Calu3 (cell line): ENCODE results near the gene CYBC1. TPM values are rescaled to one million over a fixed set of nuclear protein-coding genes. Genes with fewer than 3 reads are reported as not detected.

Experiments
- BruUV-seq: library from RNA; stranded (reverse); fragments of 400-500 nt; replicated peaks from 2 replicates; lab custom pipeline; 2021; lab: Mats Ljungman, UMichigan
- CTCF ChIA-PET: fragments of 300-600 bp; sonication (Branson Sonifier 250); formaldehyde crosslinking; loops from one replicate; lab custom pipeline; 2022; ENCODE audit warnings: antibody characterized with exemption; lab: Charles Lee
- DNase-seq: peaks from one replicate; pipeline ENCODE4 v3.0.0; 2022
- H3K27ac Mint-ChIP-seq: one replicate; pipeline ENCODE4 v1.8.0; 2022; ENCODE audit warnings: mixed read lengths; ENCODE audit not compliant: unreplicated experiment
- H3K27me3 Mint-ChIP-seq: one replicate; pipeline ENCODE4 v1.8.0; 2022; ENCODE audit warnings: mixed read lengths; ENCODE audit not compliant: unreplicated experiment
- H3K36me3 Mint-ChIP-seq: one replicate; pipeline ENCODE4 v1.8.0; 2022; ENCODE audit warnings: mild to moderate bottlenecking, moderate library complexity, mixed read lengths; ENCODE audit not compliant: insufficient read depth, unreplicated experiment
- H3K4me1 Mint-ChIP-seq: one replicate; pipeline ENCODE4 v1.8.0; 2022; ENCODE audit warnings: mild to moderate bottlenecking, low read depth, mixed read lengths; ENCODE audit not compliant: unreplicated experiment
- H3K4me3 Mint-ChIP-seq: one replicate; pipeline ENCODE4 v1.8.0; 2022; ENCODE audit warnings: mild to moderate bottlenecking, low read depth, moderate library complexity, mixed read lengths; ENCODE audit not compliant: unreplicated experiment
- H3K9me3 Mint-ChIP-seq: one replicate; pipeline ENCODE4 v1.8.0; 2022; ENCODE audit warnings: low read depth, mixed read lengths; ENCODE audit not compliant: unreplicated experiment
- intact Hi-C: fragments of 100-400 bp; cut with micrococcal nuclease; formaldehyde crosslinking; loops from one replicate; pipeline ENCODE4 v1.10.0; 2022; ENCODE audit not compliant: unreplicated experiment
- total RNA-seq: library from RNA; stranded (reverse); gene quantifications from 2 replicates; pipeline ENCODE4 v1.2.3, GENCODE V29; 2022
- TF ChIP-seq, protein P1 (sequence below): fragments of 200-600 bp; IDR thresholded peaks from one replicate; pipeline ENCODE4 v1.8.0; 2022; ENCODE audit warnings: antibody characterized with exemption; ENCODE audit not compliant: unreplicated experiment

Gene CYBC1
- total RNA-seq, 1 experiment from 2014 or later = 80.3 TPM

DNA sequence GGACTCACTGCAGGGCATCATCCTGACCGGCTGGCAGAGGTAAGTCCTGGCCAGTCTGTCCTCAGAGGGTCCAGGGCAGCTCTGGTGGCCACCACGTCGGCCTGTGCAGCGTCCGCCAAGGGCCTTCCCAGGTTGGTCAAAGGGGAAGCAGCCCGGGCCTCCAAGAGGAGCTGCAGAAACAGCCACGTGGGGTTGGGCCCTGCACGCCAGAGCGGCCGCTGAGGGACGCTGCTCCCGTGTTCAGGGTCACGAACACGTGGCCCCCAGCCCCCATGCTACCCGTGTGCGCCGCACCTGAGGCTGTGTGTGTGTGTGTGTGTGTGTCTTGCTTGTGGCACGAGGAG is 13.3 kb downstream of the CYBC1 start:
- no peaks in the 10 kb centered on the region for H3K9me3 Mint-ChIP-seq
- peaks cover 18% of the 10 kb centered on the region for H3K36me3 Mint-ChIP-seq
- intact Hi-C loops = no loop called here
- no peak for DNase-seq
- TF ChIP-seq, protein P1, sequence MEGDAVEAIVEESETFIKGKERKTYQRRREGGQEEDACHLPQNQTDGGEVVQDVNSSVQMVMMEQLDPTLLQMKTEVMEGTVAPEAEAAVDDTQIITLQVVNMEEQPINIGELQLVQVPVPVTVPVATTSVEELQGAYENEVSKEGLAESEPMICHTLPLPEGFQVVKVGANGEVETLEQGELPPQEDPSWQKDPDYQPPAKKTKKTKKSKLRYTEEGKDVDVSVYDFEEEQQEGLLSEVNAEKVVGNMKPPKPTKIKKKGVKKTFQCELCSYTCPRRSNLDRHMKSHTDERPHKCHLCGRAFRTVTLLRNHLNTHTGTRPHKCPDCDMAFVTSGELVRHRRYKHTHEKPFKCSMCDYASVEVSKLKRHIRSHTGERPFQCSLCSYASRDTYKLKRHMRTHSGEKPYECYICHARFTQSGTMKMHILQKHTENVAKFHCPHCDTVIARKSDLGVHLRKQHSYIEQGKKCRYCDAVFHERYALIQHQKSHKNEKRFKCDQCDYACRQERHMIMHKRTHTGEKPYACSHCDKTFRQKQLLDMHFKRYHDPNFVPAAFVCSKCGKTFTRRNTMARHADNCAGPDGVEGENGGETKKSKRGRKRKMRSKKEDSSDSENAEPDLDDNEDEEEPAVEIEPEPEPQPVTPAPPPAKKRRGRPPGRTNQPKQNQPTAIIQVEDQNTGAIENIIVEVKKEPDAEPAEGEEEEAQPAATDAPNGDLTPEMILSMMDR = no peak
- H3K27me3 Mint-ChIP-seq = no peaks in the 10 kb centered on the region
- no peaks in the 10 kb centered on the region for H3K4me1 Mint-ChIP-seq
- no TSS peak for BruUV-seq
- CTCF ChIA-PET = no interaction called here
- H3K27ac Mint-ChIP-seq = no peak overlapping the region
- no peak overlapping the region for H3K4me3 Mint-ChIP-seq

DNA sequence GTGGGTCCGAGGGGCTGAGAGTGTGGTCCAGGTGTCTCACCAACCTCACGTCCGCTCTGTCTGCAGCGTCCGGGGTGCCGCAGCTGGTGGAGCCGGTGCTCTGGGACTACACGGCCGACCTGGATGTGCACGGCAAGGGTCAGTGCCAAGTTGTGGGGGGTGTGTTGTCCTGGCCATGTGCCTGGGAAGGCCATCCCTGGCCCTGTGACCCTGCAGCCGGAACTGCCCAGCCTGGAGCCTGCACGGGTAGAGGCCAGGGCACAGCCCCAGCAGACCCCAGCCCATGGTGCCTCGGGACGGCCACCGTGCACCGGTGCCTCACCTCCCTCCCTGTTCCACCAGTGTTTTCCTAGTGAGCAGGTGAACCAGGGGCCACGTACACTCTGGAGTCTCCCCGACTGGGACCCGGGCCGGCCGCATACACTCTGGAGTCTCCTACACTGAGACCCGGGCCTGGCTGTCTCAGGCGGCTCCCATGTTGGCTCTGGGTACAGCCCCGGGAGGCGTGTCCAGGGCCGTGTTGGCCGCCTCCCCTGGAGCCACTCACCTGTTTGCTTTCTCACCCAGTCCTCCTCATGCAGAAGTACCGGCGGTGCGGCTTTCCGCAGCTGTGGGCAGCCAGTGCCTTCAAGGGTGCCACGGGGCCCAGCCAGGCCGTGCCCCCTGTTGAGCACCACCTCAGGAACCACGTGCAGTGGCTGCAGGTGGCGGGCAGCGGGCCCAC is 13.8 kb downstream of the CYBC1 start:
- TF ChIP-seq, protein P1 = no peak
- H3K27ac Mint-ChIP-seq = no peak overlapping the region
- peaks cover 14% of the 10 kb centered on the region for H3K36me3 Mint-ChIP-seq
- H3K4me1 Mint-ChIP-seq = no peaks in the 10 kb centered on the region
- H3K4me3 Mint-ChIP-seq = no peak overlapping the region
- no TSS peak for BruUV-seq
- CTCF ChIA-PET = no interaction called here
- no peak for DNase-seq
- H3K9me3 Mint-ChIP-seq = no peaks in the 10 kb centered on the region
- no peaks in the 10 kb centered on the region for H3K27me3 Mint-ChIP-seq
- intact Hi-C loops = no loop called here

DNA sequence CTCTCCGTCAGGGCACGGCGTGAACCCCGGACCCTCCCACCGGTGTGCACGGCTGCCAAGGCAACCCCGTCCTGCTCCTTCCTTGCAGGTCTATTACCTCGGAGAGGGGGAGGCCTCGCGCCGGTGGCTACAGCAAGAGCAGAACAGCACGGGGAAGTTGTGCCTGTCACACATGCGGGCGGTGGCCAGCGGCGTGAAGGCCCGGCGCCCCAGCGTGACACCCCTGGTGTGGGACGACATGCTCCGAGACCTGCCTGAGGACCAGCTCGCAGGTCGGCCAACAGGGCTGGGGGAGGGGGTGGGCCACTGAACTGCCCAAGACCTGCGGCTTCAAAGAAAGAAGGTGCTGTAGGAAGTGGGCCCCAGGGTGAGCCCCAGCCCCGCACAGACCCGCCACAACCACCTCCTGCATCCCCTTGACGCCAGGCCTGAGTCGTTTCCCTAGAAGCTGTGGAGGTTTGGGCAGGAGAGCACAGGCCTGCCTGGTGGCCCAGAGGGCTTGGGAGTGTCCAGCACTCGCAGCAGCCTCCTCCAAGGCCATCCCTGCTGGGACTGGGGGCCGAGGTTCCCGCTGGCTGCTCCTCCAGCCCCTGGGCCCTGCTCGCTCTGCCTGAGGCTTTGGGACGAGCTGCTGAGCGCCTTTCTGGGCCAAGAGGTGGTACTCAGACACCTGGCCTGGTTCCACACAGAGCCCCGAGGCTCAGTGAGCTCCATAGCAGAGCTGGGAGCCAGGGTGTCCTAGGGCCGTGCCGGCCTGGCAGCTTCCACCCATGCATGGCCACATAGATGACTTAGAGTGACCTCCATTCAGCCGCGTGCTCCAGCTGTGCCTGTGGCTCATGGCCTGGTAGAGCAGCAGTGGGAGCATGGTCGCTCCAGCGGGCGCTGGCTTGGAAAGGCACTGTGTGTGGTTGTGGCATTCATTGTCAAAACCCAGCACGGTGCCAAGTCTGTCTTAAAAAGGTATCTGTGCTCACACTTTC is 14.7 kb downstream of the CYBC1 start:
- Mint-ChIP-seq H3K4me3 (no peak overlapping the region), H3K9me3 (no peaks in the 10 kb centered on the region), H3K27ac (no peak overlapping the region), H3K4me1 (no peaks in the 10 kb centered on the region), H3K36me3 (peaks cover 8% of the 10 kb centered on the region), H3K27me3 (no peaks in the 10 kb centered on the region)
- no peak for DNase-seq
- CTCF ChIA-PET = no interaction called here
- intact Hi-C loops = no loop called here
- no TSS peak for BruUV-seq
- TF ChIP-seq, protein P1 = no peak

DNA sequence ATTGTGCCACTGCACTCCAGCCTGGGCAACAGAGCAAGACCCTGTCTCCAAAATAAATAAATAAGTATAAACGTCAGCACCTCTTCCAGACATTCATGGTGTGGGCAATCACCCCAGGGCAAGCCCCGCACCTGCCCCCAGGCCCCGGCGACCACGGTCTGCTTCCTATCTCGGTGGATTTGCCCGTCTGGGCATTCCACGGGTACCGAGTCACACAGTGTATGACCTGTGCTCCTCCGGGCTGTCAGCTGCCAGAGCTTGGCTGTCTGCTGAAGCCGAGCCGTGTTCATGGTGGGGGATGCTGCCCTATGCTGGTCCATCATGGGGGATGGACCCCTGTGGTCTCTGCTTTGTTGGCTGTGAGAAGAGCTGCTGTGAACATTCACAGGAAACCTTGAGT is 15.4 kb downstream of the CYBC1 start:
- Mint-ChIP-seq H3K4me1 (no peaks in the 10 kb centered on the region), H3K36me3 (peaks cover under 1% of the 10 kb centered on the region), H3K27me3 (no peaks in the 10 kb centered on the region), H3K27ac (no peak overlapping the region), H3K9me3 (no peaks in the 10 kb centered on the region), H3K4me3 (no peak overlapping the region)
- intact Hi-C loops = no loop called here
- BruUV-seq = no TSS peak
- CTCF ChIA-PET = no interaction called here
- DNase-seq = no peak
- TF ChIP-seq, protein P1 = no peak
